GM19240 (cell line): ENCODE results near the gene COL11A2.

Experiments
- DNase-seq: peaks from one replicate; pipeline ENCODE4 v3.0.0; 2011; ENCODE audit warnings: low spot score; ENCODE audit not compliant: insufficient read length

COL11A2 gene

GRCh38 chr6:33206864-33207551 lies 14.7 kb upstream of the COL11A2 start:
- no peak for DNase-seq

GRCh38 chr6:33206027-33206863 lies 14.0 kb upstream of the COL11A2 start:
- no peak for DNase-seq

- DNase-seq, result no peak
Observed at GRCh38 chr6:33205191-33206026, 13.1 kb upstream of the COL11A2 start.

GRCh38 chr6:33204415-33205190 lies 12.3 kb upstream of the COL11A2 start, which contains the start of gene HSD17B8:
Gene HSD17B8, plus strand, starts transcription at chr6:33204655. Its CDS starts 14 bp downstream, at chr6:33204669.
- DNase-seq, result peak; percentile 95

GRCh38 chr6:33204165-33204414 lies 11.8 kb upstream of the COL11A2 start:
- no peak for DNase-seq

GRCh38 chr6:33203443-33204164 lies 11.3 kb upstream of the COL11A2 start:
- no peak for DNase-seq

- no peak for DNase-seq
Observed at GRCh38 chr6:33202799-33203198, 10.5 kb upstream of the COL11A2 start.

- no peak for DNase-seq
Observed at GRCh38 chr6:33201935-33202334, 9.7 kb upstream of the COL11A2 start.

GRCh38 chr6:33201147-33201545 lies 8.9 kb upstream of the COL11A2 start:
- no peak for DNase-seq

- peak; percentile 91 for DNase-seq
Observed at GRCh38 chr6:33200219-33201146, 8.2 kb upstream of the COL11A2 start, which contains the start of the genes RXRB and SLC39A7. Gene RXRB, minus strand, starts transcription at chr6:33200665. Its CDS starts 189 bp downstream, at chr6:33200476. Gene SLC39A7, plus strand, starts transcription at chr6:33200867. Its CDS starts 379 bp downstream, at chr6:33201246.

GRCh38 chr6:33199687-33200218 lies 7.5 kb upstream of the COL11A2 start:
- peak; percentile 69 for DNase-seq

- DNase-seq, result no peak
Observed at GRCh38 chr6:33198853-33199436, 6.7 kb upstream of the COL11A2 start.

- no peak for DNase-seq
Observed at GRCh38 chr6:33198159-33198852, 6.0 kb upstream of the COL11A2 start.

- peak; percentile 76 for DNase-seq
Observed at GRCh38 chr6:33197431-33198048, 5.3 kb upstream of the COL11A2 start.

GRCh38 chr6:33195304-33196165 lies 3.3 kb upstream of the COL11A2 start:
- no peak for DNase-seq

- DNase-seq, result no peak
Observed at GRCh38 chr6:33194431-33194979, 2.2 kb upstream of the COL11A2 start.
